Fibroblast of lung (primary cell): ENCODE measurements around the gene THSD7B.

Source experiments
- EZH2 ChIP-seq: IDR thresholded peaks from 2 replicates; pipeline ENCODE4 v1.5.1; 2012; ENCODE audit warnings: low read length, control low read depth, mild to moderate bottlenecking; ENCODE audit errors: missing control alignments
- TF ChIP-seq, protein P1 (sequence below), 2 donors: IDR thresholded peaks in 1 of 2; conservative IDR thresholded peaks in 1 of 2; 1 replicate in 1 of 2; 2 replicates in 1 of 2; pipeline ENCODE4 v1.5.1; 2011 to 2012; ENCODE audit warnings: low read length in 2 of 2, control low read depth in 1 of 2, inconsistent platforms in 1 of 2, low read depth in 1 of 2, mild to moderate bottlenecking in 1 of 2

DNA sequence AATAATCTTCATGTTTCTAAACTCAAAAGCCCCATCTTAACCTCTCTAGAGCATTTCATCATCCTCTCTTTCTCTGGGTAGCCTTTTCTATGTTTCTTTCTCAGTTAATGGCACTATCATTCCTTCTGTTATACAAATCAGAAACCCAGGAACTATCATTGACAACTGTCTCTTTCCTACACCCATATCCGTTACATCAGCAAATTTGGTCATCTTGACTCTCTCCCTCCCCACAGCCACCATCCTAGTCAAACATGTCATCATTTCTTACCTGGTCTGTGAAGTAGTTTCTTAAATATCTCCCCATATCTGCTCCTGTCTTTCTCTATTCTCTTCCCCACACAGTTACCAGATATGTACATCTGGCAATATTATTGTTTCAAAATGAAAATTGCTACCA lies 62.8 kb downstream of the THSD7B start:
- TF ChIP-seq, protein P1, sequence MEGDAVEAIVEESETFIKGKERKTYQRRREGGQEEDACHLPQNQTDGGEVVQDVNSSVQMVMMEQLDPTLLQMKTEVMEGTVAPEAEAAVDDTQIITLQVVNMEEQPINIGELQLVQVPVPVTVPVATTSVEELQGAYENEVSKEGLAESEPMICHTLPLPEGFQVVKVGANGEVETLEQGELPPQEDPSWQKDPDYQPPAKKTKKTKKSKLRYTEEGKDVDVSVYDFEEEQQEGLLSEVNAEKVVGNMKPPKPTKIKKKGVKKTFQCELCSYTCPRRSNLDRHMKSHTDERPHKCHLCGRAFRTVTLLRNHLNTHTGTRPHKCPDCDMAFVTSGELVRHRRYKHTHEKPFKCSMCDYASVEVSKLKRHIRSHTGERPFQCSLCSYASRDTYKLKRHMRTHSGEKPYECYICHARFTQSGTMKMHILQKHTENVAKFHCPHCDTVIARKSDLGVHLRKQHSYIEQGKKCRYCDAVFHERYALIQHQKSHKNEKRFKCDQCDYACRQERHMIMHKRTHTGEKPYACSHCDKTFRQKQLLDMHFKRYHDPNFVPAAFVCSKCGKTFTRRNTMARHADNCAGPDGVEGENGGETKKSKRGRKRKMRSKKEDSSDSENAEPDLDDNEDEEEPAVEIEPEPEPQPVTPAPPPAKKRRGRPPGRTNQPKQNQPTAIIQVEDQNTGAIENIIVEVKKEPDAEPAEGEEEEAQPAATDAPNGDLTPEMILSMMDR (conservative IDR thresholded peaks at IDR 0.05 in 1 of 2, IDR thresholded peaks at IDR 0.05 in 1 of 2; ENCODE audit: low read depth in 1 of 2, low read length in 2 of 2), result no peak
- TF ChIP-seq EZH2, result no peak
